ENCODE measurements around the gene RUNX1. TPM values are rescaled to one million over a fixed set of nuclear protein-coding genes. Genes with fewer than 3 reads are reported as not detected.

RUNX1 gene
- total RNA-seq, 1 donor from 2014 or later = 18.7 TPM

DNA sequence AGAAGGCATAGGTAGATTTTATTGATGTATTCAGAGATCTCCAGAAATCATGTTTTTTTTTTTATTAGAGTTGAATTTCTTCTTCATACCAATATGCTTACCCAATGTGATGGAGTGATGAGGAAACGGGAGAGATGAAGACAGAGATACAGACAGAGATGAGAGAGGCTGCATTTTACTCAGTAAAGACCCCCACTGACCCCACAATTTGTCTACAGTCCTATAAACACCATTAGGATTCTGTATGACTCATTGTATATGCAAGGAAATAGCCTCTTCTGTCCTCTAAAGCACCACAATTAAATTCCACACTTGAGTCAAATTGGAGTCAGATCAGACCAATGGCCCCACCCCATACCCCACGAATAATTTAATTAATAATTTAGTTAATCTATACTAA, 44.0 kb downstream of the RUNX1 start:
- no peaks in the 10 kb centered on the region for H3K4me1 Mint-ChIP-seq (ENCODE audit: unreplicated experiment)
- H3K36me3 Mint-ChIP-seq (ENCODE audit: low read depth, unreplicated experiment) = no peaks in the 10 kb centered on the region
- TF ChIP-seq, protein P1, sequence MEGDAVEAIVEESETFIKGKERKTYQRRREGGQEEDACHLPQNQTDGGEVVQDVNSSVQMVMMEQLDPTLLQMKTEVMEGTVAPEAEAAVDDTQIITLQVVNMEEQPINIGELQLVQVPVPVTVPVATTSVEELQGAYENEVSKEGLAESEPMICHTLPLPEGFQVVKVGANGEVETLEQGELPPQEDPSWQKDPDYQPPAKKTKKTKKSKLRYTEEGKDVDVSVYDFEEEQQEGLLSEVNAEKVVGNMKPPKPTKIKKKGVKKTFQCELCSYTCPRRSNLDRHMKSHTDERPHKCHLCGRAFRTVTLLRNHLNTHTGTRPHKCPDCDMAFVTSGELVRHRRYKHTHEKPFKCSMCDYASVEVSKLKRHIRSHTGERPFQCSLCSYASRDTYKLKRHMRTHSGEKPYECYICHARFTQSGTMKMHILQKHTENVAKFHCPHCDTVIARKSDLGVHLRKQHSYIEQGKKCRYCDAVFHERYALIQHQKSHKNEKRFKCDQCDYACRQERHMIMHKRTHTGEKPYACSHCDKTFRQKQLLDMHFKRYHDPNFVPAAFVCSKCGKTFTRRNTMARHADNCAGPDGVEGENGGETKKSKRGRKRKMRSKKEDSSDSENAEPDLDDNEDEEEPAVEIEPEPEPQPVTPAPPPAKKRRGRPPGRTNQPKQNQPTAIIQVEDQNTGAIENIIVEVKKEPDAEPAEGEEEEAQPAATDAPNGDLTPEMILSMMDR (IDR thresholded peaks at IDR 0.05; ENCODE audit: unreplicated experiment) = no peak
- no peak overlapping the region for H3K27ac Mint-ChIP-seq (ENCODE audit: unreplicated experiment)
- no peak for DNase-seq (ENCODE audit: low spot score)
- no peak overlapping the region for H3K4me3 Mint-ChIP-seq (ENCODE audit: unreplicated experiment)
- no peaks in the 10 kb centered on the region for H3K9me3 Mint-ChIP-seq (ENCODE audit: unreplicated experiment)
- H3K27me3 Mint-ChIP-seq (ENCODE audit: unreplicated experiment) = peaks cover 1% of the 10 kb centered on the region

DNA sequence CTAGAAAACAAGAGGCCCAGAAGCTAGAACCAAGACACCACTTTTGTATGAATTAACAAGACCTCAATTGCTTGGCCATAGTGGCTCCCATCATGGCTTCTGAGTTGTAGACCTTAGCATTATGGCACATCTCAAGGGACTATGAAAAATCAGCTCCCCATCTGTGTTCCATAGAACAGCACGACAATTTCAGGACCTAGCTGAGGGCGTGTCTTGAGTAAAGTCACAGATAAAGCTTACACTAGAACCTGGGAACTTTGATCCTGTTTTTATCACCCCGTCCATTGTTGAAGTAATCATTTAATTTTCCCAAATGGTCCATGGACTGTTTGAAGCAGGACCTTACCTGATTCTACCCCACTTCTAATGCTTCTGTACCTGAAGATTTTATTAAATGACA, 44.8 kb downstream of the RUNX1 start:
- Mint-ChIP-seq H3K27me3 (ENCODE audit: unreplicated experiment) (peaks cover 2% of the 10 kb centered on the region), H3K27ac (ENCODE audit: unreplicated experiment) (no peak overlapping the region), H3K36me3 (ENCODE audit: low read depth, unreplicated experiment) (no peaks in the 10 kb centered on the region), H3K9me3 (ENCODE audit: unreplicated experiment) (no peaks in the 10 kb centered on the region), H3K4me1 (ENCODE audit: unreplicated experiment) (no peaks in the 10 kb centered on the region), H3K4me3 (ENCODE audit: unreplicated experiment) (no peak overlapping the region)
- no peak for DNase-seq (ENCODE audit: low spot score)
- TF ChIP-seq, protein P1 (IDR thresholded peaks at IDR 0.05; ENCODE audit: unreplicated experiment) = no peak

DNA sequence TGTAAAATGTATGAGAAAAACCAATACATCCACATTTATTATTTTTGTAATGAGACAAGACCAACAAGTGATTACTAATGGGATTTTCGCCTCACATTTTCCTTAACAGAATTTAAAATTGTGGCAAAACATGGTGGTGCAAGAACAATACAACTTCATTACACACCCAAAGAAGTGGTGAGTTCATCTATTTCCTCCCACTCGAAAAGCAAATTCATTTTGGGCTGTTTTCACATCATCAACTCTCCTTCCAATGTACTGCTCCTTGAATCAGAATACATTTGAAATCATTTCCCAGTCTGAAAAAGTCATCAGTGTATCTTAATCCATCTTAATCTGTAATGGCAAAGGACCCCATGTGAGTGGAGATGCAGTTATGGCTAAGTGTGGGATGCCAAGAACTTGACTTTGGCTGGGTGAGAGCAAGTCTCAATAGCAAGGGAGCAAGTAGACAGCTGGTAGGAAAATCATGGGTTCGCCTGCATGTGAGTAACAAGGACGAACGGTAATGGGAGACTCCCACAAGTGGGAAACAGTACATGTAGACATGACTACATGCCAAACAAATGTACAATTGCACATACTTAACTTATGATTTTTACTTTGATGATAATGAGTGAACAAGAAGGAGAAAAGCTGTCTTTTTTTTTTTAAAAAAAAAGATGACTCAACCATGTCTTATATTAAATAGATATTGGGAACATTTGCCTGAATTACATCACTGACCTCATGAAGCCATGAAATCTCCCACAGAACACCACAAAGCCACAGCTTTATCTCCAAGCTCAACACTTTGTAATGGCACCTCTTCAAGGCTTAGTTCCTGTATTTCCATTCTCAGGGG, 46.0 kb downstream of the RUNX1 start:
- Mint-ChIP-seq H3K27ac (ENCODE audit: unreplicated experiment) (no peak overlapping the region), H3K4me1 (ENCODE audit: unreplicated experiment) (no peaks in the 10 kb centered on the region), H3K27me3 (ENCODE audit: unreplicated experiment) (peaks cover 3% of the 10 kb centered on the region), H3K4me3 (ENCODE audit: unreplicated experiment) (no peak overlapping the region), H3K9me3 (ENCODE audit: unreplicated experiment) (no peaks in the 10 kb centered on the region), H3K36me3 (ENCODE audit: low read depth, unreplicated experiment) (no peaks in the 10 kb centered on the region)
- TF ChIP-seq, protein P1 (IDR thresholded peaks at IDR 0.05; ENCODE audit: unreplicated experiment) = no peak
- no peak for DNase-seq (ENCODE audit: low spot score)

DNA sequence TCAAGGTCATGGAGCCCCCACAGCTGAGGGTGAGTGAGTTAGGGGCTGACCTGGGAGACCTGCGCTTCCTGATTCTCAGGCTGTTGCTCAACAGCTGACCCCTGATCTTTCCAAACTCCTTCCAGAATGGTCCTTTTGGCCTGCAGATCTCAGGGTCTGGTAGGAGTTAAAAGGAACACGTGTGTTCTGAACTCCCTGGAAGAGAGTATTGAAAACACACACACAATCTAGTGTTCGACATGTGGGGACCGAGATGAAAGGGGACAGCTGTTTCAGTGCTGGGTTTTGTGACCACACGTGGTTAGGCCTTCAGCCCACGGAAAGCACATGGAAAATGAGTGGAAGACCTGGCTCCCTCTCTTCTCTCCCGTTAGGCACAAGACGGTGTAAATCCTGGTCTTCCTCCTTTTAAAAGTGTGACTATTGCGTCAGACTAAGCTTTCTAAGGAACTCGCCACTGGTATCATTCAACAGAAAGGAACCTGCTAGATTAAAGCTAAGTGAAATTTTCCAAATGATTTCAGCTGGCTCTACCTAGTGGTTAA, 49.6 kb downstream of the RUNX1 start:
- Mint-ChIP-seq H3K9me3 (ENCODE audit: unreplicated experiment) (no peaks in the 10 kb centered on the region), H3K4me1 (ENCODE audit: unreplicated experiment) (peaks cover 8% of the 10 kb centered on the region), H3K27me3 (ENCODE audit: unreplicated experiment) (peaks cover 3% of the 10 kb centered on the region), H3K27ac (ENCODE audit: unreplicated experiment) (no peak overlapping the region), H3K4me3 (ENCODE audit: unreplicated experiment) (no peak overlapping the region), H3K36me3 (ENCODE audit: low read depth, unreplicated experiment) (no peaks in the 10 kb centered on the region)
- DNase-seq (ENCODE audit: low spot score) = no peak
- TF ChIP-seq, protein P1 (IDR thresholded peaks at IDR 0.05; ENCODE audit: unreplicated experiment) = no peak

DNA sequence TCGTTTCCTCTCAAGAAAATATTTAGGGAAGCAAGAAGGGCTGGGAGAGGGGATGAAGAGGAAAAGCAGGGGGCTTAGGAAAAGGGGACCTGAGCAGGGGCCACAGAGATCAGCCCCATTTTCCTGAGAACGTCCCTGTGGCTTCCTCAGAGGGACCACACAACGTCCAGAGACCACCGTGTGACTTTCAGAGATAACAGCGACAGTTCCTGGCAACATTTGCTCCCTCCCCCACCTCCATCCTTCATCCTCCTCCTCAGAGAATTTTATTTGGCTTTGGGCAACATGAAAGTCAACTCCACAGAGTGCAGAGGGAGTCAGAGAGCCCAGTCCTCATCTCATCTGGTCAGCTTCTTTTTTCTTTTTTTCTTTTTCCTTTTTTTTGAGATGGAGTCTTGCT, 50.9 kb downstream of the RUNX1 start:
- DNase-seq (ENCODE audit: low spot score) = no peak
- no peaks in the 10 kb centered on the region for H3K9me3 Mint-ChIP-seq (ENCODE audit: unreplicated experiment)
- no peak overlapping the region for H3K4me3 Mint-ChIP-seq (ENCODE audit: unreplicated experiment)
- H3K27me3 Mint-ChIP-seq (ENCODE audit: unreplicated experiment) = peaks cover 3% of the 10 kb centered on the region
- TF ChIP-seq, protein P1 (IDR thresholded peaks at IDR 0.05; ENCODE audit: unreplicated experiment) = no peak
- H3K4me1 Mint-ChIP-seq (ENCODE audit: unreplicated experiment) = peaks cover 8% of the 10 kb centered on the region
- no peaks in the 10 kb centered on the region for H3K36me3 Mint-ChIP-seq (ENCODE audit: low read depth, unreplicated experiment)
- H3K27ac Mint-ChIP-seq (ENCODE audit: unreplicated experiment) = no peak overlapping the region
